HG03095 (cell line): ENCODE results near the gene EPG5.
"Not testable (repeated sequence)": the region's sequence is repeated elsewhere in the genome, so short reads cannot be mapped to it uniquely, and the experiment has no call there.

Experiments
- ATAC-seq: cut with Tn5 transposase; IDR thresholded peaks from one replicate; pipeline ENCODE4 v1.9.1; 2021; ENCODE audit warnings: moderate library complexity; ENCODE audit not compliant: unreplicated experiment

EPG5 gene

DNA sequence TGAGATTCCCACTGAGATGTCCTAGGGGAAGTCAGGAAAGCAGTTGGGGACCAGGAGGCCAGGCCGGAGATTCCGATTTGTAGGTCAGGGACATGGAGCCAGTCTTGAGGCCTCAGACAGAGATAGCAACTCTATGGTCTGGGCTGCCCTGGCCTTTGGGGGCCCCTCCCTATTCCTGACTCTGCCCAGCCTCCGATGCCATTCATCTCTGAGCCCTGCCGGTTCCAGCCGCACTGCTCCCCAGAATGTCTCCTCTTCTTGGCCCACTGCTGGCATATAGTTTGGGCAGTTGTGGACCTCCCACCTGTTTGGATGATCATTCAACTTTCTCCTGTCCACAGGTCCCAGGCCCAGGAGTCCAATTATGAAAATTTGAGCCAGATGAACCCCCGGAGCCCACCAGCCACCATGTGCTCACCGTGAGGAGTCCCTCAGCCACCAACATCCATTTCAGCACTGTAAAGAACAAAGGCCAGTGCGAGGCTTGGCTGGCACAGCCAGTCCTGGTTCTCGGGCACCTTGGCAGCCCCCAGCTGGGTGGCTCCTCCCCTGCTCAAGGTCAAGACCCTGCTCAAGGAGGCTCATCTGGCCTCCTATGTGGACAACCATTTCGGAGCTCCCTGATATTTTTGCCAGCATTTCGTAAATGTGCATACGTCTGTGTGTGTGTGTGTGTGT, 125.2 kb downstream of the EPG5 start:
- no peak for ATAC-seq

DNA sequence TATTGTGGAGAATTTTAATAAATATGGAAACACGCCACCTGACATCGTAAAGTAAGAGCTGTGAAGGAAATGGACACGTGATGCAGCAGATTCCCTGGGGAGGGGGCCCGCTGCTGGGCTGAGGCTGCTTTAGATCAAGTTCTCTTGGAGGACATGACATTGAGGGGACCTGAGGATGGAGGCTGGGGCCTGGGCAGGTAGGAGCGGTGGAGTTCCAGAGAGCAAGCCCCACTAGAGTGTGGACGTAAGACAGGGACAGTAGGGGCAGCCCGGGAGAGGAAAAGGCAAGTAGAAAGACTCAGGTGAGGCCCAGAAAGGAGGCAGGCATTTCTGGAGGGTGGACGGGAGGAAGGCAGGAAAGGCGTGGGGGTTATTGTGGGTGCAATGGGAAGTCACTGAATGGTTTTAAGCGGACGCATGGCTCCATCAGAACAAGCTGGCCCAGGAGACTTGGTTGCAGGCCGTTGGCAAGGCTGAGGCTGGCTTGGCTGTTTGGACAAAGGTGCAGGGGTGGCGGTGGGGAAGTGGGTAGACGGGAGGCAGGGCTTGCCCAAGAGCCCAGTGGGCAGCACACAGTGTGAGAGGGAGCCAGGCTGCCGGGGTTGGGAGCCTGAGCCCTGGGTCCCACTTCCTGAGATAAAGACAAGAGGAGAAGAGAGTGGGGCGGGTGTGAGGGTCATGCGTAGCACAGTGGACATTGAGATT, 125.9 kb downstream of the EPG5 start:
- no peak for ATAC-seq

DNA sequence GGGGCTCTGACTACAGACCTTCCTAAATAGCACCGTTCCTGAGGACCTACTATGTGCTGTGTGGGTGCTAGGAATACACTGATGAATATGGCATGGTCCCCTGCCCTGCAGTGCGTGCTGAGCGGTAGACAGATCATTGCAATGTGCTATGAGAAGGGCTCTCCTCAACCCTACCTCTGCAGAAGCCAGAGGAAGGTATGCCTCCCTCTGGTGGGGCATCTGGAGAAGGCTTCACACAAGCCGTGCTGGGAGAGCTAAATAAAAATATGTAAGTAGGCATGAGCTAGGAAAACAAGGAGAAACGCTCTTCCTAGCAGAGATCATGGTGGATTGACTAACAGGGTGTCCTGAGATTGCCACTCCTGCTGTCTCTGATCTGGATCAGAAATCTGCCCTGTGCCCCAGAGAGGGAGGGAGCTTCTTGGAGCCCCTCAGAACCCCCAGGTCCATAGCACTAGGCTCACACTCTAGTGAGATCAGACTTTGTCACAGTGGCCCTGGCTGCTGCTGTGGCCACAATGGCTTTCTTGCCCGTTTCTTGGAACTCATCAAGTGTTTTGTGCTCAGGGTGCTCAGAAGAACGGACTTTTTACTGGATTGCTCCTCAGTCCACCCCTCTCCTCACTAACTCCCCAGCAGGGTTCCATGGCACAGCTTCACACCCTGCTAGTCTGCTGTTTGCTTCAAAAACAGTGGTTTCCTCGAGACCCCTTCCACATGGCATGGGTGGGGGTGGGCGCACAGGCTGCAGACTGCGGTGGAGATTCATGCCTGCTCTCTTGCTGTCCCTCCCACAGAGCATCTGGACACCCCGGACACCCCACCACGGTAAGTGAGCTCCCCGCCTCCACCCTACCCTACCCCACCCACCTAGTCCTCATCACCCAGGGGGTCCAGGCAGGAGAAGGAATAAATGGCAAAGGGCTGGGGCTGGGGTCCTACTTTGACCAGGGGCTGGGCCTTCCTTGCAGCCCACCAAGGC, 127.4 kb downstream of the EPG5 start:
- no peak for ATAC-seq

DNA sequence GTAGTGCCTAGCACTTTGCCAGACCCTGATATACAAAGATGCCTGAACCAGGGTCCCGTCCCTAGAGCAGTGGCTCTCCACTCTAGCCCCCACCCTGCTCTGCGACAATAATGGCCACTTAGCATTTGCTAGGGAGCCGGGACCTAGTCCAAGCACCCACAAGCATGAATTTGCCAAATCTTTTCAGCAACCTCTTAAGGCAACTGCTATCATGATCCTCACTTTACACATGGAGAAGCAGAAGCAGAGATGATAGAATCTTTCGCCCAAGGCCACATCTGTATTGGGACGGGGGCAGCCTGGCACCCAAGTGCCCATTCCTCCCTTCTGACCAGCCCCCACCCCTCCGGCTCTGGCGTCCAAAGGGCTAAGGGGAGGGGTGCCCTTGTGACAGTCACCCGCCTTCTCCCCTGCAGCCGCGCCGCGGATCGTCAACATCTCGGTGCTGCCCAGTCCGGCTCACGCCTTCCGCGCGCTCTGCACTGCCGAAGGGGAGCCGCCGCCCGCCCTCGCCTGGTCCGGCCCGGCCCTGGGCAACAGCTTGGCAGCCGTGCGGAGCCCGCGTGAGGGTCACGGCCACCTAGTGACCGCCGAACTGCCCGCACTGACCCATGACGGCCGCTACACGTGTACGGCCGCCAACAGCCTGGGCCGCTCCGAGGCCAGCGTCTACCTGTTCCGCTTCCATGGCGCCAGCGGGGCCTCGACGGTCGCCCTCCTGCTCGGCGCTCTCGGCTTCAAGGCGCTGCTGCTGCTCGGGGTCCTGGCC, 128.6 kb downstream of the EPG5 start:
- ATAC-seq: no peak

DNA sequence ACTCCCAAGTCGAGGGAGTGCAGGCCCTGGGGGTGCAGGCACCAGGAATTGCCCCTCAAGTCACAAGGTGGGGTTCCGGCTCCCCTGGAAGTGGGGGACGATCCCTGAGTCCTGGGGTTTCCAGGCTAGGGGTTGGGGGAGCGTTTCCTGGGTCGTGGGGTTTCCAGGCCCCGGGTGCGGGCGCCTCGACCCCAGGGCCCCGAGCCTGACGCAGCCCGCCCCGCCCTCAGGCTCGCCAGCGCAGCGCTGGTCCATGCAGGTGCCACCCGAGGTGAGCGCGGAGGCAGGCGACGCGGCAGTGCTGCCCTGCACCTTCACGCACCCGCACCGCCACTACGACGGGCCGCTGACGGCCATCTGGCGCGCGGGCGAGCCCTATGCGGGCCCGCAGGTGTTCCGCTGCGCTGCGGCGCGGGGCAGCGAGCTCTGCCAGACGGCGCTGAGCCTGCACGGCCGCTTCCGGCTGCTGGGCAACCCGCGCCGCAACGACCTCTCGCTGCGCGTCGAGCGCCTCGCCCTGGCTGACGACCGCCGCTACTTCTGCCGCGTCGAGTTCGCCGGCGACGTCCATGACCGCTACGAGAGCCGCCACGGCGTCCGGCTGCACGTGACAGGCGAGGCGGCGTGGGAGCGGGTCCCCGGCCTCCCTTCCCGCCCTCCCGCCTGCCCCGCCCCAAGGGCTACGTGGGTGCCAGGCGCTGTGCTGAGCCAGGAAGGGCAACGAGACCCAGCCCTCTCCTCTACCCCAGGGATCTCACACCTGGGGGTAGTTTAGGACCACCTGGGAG, 129.7 kb downstream of the EPG5 start:
- ATAC-seq: no peak

DNA sequence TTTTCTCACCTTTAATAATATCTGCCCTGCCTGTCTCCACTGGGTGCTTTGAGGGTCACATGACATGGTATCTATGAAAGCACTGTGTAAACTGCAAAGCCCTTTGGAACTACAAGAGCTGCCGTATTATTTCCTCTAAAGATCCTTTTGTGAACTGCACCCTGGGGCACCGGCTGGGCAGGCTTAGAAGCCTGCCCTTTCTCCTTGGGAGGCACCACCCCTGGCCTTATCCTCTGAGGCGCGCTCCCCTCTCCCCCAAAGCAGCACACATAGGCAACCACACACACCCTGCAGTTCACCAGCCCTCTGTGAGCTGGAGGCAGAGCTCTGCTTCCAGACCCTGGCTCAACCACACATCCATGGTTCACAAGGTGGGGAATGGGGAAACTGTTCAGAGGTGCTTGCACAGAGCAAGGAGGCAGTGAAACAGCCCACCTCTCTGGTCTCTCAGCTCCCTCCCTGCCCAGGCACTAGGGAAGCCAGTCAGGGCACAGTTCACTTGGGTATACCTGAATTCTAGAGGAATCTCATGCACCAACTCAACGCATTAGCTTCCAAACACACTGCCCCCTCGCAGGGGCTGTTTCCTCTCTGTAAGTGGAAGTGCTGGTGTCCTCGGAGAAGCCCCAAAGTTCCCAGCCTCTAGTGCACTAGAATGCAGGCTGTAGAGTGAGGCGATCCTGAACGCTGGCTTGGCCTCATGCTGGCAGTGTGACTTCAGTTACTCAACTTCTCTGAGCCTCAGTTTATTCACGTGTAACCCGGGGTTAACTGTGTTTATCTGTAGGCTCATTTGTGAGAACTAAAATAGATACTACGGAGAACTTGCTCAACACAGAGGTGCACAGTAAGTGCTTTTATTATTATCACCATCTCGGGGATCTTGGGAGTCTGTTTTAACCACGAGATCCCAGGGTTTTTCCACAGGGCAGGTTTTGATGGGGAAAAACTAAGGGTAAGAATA, 130.6 kb downstream of the EPG5 start:
- no peak for ATAC-seq

DNA sequence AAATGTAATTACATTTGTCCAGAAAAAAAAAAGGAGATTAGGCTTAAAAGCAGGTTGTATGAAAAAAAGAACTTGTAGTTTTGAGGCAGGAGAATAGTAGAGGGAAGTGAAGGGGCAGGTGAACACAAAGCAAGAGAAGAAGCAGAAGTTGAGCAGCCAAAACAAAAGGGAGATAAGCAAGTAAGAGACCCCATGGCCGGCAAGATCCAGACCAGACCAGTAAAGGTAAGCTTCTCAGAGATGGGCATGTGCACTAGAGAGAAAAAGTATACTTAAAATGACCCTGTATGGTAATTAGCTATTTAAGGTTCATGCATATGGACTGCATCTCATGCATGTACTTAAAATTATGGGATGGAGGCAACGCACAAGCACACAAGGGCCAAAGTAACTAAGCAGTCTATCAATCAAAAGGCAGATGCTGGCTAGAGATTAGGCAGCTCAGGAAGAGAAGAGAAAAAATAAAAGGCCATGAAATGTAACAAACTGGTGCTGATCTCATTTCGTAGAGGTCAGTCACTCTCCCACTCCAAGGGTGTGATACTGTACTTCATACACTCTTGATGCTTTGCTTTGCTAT, 132.0 kb downstream of the EPG5 start:
- no peak for ATAC-seq

DNA sequence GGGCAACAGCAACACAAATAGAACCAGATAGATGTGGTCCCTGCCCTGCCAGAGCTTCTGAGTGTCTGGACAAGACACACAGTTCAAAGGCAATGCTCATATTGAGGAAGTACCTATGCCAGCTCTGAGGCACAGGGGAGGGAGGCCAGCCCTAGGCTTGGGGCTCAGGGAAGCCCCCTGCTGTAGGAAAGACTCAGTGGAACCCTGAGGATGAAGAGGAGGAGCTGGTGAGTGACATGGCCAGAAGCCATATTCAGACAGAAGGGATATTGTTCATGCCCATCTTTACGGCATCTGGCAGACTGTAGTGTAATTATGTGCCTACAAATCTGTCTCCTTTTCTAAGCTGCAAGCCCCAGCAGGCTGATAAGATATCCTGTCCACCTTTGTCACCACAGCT, 132.8 kb downstream of the EPG5 start:
- ATAC-seq: no peak

DNA sequence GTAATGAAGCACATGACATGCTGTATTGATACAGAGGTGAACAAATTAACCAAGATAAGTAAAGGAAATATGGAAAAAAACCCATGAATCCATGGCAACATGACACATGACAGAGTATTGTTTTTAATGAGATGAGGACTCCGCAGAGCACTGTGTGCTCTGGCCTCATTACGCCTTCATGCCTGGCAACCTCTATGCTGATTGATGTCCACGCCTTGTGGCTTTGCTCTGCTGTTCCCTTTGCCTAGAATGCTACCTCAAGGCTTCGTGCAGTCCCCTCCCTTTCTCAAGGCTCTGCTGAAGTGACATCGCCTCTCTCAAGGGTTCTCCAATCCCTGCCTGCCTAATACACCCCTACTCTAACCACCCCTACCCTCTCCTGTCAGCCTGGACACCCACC, 133.3 kb downstream of the EPG5 start:
- no peak for ATAC-seq

DNA sequence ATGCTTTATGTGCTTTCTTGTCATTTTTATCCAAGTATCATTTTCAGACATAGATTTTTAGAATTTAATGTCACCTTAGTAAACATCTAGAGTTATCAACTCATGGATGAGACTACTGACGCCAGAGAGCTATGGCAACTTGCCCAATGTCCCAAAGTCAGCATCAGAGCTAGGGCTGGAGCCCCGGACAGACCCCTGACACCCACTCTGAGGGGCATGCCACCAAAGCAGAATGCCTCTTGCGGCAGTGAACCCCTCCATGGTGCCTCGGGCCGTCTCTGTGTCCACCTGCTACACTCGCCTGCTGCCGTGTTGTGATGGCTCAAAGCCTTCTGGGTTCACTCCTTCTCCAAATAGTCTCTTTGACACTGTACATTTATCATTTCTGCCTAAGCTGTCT, 136.2 kb downstream of the EPG5 start:
- no peak for ATAC-seq

DNA sequence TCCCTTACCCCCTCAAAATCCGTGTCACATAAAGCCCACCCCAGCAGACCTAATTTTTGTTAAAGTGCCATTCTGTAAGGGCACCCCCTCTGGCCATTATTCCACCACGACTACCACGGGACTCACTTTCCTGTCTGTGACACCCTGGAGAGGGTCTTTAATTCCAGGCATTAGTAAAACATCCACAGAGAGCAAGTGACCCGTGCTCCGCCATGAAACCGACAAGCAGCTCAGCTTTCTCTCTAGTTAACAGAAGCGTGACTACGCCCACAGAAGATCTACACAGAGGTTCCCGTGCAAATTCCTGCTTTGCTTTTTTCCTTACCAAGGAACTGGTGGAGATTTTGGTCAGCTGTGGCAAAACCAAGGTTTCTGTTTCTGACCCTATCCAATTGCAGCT, 137.3 kb downstream of the EPG5 start:
- ATAC-seq: no peak

DNA sequence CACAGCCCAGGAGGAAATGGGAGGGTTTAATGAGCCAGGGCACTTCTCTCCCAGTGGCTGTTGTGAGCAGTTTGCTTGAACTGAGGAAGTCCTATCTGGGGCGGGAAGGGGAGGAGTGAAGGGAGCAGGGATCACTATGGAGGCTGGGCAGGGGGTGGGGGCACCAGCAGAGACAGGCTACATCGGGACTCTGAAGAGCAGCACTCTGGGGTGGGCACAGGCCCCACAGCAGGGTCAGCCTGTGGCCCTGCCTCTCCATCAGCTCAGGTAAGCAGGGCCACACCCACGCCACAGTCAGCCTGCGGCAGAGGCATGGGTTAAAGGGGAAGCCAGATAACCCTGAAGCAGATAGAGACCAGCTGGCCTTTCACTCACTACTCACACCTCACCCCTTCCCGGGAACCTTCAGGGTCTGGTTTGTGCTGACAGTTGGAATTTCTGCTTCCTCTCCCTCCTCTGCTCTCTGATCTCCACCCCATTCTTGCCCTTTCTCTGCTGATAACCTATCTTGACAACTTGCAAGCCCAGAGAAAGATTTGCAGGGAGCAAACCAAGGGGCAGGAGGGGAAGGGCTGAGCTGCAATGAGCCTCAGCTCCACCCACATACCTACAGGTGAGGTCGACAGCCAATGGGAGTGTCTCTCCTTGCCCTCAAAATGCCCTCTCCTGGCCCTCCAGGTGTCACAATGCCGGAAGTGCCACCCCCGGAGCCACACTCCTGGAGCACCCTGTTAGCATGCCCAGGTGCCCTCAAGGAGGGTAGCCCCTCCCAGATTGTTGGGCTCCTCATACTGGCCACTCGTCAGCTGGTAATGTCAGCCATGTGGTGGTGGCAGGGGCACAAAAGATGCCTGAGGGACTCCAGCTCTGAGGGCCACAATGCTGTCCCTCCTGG, 138.0 kb downstream of the EPG5 start:
- no peak for ATAC-seq

DNA sequence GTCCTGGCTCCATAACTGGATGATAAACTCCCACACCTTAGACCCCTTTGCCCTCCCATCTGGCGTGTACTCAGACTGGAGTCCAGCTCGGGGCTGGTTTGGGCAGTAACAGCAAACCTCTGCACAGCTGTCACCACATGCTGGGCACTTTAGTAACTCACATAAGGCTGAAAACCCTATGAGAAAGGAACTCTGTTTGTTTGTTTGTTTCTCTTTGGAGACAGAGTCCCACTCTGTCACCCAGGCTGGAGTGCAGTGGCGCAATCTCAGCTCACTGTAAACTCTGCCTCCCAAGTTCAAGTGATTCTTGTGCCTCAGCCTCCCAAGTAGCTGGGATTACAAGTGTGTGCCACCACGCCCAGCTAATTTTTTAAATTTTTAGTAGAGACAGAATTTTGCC, 140.4 kb downstream of the EPG5 start:
- not testable (repeated sequence) for ATAC-seq

DNA sequence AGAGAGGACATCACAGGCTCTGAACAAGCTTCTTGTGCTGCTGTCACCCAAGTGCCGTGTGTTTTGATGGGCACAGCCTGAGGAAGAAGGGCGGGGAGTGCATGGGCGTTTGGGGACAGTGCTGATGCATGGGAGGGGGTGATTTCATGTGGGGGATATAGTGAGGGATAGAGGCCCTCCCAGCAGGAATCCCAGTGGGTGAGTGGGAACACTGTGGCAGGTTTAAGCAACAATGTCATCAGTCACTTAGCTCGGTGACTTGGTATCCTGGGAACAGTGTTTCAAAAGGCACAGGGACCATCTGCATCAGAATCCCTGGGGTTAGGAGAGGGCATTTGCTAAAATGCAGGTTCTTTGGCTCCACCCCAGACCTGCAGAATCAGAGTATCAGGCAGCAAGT, 141.0 kb downstream of the EPG5 start:
- no peak for ATAC-seq

DNA sequence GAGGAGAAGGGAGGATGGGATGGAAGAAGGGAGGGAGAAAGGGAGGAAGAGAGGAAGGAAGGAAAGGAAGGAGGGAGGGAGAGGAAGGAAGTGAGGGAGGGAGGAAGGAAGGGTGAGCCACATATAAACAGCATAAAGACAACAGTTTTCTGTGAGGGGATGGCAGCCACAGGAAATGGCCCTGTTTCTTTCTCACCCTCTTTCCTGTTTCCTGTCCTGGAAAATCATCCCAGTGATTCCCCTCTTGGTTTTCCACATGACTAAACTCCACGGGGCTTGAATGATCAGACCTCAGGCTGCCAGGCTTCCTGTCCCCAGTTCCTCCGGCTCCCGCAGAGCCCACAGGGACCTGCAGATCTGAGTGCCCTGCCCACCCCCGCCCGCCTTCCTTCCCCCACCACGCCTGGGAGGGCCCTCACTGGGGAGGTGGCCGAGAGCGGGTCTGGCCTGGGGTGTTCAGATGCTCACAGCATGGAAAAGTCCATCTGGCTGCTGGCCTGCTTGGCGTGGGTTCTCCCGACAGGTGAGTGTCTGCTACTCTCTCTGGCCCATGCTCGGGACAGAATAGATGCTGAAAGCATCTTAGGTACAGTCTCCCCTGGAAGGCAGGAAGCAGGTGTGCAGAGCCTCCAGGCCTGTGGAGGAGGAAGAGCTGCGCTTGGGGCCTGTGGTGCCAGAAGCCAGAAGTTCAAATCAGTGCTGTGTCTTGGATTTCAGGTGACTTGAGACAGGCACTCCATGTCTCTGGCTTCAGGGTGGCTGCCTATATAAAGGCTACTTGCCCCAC, 141.7 kb downstream of the EPG5 start, which contains the start of gene SIGLEC15:
Gene SIGLEC15, plus strand, starts transcription at position 418 of the 787 bp plus-strand sequence. Its CDS starts 54 bp downstream, at position 472.
- no peak for ATAC-seq

DNA sequence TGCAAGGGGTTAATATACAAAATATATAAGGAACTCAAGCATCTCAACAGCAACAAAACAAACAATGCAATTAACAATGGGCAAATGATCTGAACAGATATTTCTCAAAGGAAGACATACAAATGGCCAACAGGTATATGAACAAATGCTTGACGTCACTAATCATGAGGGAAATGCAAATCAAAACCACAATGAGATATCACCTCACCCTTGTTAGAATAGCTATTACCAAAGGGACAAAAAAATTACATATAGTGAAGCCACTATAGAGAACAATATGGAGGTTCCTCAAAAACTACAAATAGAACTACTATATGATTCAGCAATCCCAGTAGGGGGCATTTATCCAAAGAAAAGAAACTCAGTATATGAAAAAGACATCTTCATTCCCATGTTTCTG, 145.4 kb downstream of the EPG5 start:
- no peak for ATAC-seq

DNA sequence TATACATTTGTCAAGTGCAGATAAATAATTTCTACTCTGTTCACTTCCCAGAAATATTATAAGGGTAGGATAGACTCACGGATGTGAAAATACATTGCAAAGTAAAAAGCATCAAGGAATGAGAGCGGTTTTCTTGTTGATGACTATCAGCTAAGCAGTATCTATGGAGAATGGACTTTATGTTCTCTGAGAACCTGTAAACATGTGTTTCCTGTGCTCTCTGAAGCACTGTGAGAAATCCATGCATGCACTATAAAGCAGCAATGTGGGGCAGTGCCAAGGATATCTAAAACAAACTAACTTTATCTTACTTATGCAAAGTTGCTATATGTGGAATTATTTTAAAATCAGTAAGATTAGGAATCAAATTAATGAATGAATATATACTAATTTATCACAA, 146.1 kb downstream of the EPG5 start:
- ATAC-seq: no peak
